Ureter (tissue), 1 donor: Measurements from ENCODE around the gene FAM124A. TPM values are rescaled to one million over a fixed set of nuclear protein-coding genes. Genes with fewer than 3 reads are reported as not detected.

Experiments used
- DNase-seq: peaks from one replicate; pipeline ENCODE4 v3.0.0-alpha.2; 2020; ENCODE audit warnings: low spot score
- total RNA-seq: library from RNA; stranded (reverse); gene quantifications from one replicate; pipeline ENCODE4 v1.2.4, GENCODE V29; 2023
- donor health status: DM: yes; HTN: yes; CAD: no.

The FAM124A gene
- total RNA-seq, 1 donor from 2014 or later: 5.0 TPM

DNA sequence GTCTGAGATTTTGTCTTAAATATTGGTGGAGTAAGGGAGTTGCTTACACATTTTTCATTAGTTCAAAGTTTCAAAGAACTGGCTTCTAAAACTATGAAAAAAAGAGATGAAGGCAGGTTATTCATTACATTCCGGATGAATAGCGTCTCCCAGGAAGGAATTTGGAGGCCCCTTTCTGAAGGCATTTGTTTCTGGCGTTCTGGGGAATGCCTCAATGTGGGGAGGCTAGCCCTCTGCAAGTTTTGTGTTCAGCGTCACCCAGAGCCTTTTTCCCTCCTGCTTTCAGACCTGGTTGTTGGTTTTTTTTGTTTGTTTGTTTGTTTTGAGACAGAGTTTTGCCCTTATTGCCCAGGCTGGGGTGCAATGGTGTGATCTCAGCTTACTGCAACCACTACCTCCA, 21.0 kb downstream of the FAM124A start:
- DNase-seq: no peak

DNA sequence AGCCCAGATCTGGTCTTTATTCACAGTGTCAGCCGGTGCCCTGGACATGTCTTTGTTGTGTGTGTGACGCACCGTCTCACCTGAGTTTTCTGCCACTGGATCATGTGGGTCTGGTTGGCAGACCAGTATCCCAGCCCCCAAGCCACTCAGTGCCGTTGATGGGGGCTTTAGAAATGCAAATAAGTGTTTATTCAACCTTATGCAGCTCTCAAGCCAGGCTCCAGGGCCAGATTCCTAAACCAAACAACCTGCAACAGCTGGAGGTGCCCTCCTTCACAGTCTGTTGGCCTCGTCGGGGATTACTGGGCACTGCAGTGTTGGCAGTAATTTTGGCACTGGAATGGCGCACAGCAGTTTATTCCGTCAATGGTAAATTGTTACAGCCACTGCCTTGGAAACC, 21.6 kb downstream of the FAM124A start:
- no peak for DNase-seq

DNA sequence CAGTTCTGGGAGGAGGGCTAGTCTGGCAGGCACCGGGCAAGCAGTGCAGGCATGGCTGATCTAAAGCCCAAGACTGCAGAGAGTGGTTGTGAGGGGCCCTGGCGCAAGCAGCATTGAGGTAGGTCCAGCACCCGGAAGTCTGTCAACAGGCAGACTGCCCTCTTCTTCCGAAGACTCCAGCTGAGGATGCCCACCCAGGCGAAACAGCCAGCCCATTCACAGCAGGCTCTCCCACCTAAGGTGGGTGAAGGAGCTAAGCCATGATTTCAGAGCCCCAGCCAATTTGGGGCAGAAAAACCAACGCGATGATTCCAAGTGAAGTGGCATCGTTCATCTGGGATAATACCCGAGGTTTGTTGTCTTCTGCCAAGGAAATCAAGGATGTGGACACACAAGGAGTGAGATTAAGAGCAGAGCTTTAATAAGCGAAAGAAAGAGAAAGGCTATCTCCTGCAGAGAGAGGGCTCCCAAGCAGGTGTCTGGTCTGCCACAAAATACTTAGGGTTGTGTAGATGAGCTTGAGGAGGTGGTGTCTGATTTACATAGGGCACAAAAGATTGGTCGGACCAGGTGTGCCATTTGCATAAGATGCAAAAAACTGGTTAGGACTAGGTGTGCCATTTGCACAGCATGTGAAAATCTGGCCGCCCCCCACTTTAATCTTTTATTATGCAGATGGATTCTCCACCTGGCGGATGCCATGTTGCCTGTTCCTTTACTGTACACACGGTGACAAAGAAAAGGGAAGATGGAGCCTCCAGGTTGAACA, 22.6 kb downstream of the FAM124A start:
- no peak for DNase-seq

DNA sequence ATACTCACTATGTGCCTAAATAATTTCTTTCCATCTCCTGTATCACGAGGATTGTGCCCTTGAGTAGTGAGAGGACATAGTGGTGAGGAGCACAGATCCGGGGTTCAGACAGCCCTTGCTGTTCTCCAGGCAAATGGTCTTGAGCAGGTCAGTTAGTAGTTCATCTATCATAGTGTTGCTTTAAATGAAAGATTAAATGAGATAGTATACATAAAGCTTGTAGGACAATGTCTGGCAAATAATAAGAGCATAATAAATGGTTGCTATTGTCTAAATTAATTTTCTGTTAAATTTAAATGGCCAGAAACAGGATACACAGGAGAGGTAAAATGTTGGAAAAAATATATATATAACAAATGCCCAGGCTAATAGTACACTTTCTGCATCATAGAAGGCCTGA, 23.4 kb downstream of the FAM124A start:
- no peak for DNase-seq

DNA sequence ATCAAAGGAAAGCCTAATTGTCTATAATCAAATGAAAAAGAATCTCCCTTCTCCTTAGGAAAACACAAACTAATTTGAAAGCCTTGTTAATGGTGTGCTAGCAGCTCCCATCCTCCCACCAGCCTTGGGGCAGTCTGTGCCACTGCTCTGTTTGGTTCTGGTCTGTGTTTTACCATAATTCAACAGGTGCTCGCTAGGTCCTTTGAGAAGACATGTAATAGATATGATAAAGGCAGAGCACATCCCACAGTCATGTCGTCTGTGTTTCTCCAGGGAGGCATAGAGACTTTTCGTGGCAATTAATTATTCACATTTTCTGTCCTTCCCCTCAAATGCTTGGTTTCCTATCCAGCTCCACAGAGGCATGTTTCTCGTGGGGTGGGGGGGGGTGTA, 23.8 kb downstream of the FAM124A start:
- DNase-seq: no peak

DNA sequence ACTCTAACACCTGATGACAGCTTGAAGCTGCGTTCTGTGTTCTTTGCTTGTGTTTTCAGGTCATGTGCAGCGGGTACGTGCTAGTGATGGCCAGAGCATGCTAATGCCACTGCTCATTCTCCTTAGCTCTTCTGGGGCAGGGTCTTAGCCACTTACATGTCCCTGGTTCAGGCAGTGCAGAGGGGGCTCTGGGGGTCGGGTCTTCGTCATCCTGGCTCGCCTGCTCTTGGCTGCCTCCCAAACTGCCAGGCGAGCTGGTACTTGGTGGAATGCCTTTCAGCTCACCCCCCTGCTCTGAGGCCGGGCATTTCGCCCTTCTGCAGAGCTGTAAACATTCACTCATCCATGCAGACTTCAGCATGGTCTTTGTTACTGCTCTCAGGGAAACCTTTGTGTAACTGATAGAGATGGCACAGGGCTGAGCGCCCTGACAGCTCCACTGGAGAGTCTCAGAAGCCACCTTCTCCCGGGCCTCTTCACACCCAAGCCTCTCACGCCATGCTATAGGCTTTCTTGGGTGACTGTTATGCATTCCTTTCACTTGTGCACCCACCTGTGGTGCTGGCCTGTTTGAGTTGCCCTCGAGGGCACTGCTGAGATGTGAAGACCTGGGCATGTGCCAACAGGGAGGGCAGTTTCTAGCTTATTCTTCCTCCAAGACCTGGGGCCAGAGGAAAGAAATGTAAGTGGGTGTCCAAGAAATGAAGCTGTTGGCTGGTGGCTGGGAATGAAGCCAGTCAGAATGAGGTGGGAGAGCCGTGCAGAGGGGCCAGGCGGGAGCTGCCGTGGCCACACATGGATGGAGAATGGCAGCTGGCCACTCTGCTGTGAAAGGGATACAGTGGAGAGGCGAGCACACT, 24.4 kb downstream of the FAM124A start:
- DNase-seq: no peak

DNA sequence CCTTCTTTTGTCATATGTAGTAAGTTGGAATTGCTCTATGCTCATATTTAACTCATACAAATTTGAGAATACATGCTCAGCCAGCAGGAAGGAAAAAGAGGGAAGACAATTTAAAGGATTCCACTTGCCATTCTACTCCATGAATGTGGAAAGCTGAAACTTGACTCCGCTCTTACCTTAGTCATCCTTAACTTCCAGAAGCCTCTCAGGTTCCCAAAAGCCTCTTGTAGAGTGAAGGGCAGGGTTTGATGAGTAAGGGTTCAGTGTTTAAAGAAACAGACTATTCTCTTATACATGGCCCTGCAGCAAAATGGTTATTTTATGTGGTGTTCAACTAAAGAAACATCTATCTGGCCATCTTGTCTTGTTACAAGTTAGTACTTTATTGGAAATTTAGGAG, 27.1 kb downstream of the FAM124A start:
- DNase-seq: no peak

DNA sequence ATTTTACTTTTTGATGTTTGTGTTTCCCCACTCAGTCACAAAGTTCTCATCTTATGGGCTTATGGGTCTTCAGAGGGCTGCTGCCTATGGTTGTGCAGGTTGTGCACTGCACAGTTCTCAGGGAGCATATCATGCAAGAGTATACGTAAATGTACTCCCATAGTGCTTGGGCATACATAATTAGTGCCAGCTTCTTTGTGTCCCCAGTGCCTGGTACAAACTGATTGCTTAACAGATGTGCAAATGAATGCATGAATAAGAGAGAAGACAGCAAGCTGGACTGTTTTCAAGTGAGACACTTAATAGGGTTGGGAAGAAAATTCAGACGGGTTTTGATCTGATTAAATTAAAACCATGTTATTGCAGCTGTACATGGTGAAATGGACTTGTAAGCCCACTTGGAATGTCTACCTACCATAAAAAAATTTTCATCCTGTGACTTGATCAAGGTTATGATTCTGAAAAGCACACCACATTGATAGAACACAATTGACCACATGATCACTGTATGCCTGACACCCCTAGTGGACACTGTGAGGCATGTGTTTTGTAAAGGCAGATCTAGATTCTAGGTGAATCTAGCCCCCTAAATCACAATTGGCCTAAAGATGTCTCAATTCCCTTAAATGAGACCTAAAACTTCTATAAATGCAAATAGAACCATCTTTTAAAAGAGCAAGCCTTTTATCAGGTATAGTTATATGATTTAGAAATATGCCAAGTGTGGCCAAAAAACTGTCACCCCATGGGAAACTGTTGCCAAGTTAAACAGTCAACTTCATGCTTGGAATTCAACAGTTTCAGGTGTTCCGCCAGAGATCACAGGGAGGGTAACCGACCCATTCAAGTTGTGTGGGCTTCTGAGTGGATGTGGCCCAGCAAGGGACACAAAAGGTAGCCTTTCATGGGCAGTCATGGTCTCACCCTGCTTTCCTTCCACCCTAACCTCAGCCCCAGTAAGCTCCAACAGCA, 27.9 kb downstream of the FAM124A start:
- DNase-seq: no peak

DNA sequence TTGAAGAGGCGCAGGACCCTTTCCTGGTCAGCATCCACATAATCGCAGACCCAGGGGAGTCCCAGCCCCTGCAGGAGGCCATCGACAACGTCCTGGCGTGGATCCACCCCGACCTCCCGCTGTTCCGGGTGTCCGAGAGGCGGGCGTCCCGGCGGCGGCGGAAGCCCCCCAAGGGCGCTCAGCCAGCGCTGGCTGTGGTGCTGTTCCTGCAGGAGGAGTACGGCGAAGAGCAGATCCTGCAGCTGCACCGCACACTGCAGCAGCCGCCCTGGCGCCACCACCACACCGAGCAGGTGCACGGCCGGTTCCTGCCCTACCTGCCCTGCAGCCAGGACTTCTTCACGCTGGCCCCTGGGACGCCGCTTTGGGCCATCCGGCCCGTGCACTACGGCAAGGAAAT, 29.3 kb downstream of the FAM124A start:
- no peak for DNase-seq

DNA sequence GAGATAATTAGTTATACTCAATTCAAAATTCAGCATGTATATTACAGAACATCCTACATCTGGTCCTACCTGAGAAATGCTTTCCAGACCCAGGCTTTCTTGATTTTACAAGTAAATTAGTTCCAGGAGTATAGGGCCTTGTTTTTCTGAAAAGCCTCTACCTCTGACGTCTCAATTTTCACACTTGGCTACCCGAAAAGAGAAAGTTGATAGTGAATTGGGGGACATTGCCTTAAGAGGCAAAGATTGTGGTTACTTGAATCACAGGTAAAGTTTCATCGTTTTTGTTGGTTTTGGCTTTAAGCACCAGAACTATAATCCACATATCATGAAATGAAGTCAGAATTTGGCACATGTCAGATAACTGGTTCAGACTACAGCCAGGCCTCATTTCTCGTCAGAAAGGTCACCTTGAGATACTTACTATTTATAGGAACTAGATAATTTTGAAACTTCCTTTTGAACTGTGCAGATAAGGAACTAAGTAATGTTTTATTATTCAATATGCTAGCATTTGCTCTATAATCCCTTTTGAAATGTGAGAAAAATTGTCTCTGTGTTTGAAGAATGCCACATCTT, 30.8 kb downstream of the FAM124A start:
- DNase-seq: no peak

DNA sequence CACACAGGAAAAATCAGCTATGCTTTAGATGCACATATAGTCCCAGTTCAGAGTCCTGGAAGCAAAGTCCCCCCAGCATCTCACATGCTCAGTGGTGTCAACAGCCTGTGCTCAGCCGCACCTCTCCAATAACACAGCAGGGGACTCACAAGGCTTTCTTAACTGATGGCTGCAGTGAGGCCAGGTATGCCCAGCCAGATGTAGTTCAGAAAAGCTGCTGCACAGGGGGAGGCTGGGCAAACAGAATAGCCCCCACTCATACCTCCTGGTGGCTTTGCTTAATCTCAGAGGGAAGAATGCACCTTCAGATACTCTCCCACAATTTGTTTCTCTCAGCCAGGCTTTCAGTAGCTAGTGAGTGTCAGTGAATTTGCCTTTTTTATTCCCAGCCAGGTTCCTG, 33.4 kb downstream of the FAM124A start:
- DNase-seq: no peak

DNA sequence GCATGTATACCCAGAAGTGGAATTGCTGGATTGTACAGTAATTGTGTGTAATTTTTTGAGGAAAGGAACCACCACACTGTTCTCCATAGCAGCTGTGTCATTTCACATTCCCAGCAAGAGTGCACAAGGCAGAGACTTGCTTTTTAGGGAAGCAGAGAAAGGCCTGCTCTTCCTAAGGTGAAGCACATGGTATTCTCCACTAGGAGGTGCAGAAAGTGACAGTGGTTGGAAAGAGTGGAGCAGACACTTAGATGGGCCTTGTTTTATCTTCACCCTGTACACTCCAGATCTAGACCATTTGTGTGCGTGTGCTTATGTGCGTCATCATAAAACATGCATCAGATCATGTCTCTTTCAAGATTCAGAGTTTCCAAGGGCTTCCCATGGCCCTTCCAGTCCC, 35.0 kb downstream of the FAM124A start:
- DNase-seq: no peak

DNA sequence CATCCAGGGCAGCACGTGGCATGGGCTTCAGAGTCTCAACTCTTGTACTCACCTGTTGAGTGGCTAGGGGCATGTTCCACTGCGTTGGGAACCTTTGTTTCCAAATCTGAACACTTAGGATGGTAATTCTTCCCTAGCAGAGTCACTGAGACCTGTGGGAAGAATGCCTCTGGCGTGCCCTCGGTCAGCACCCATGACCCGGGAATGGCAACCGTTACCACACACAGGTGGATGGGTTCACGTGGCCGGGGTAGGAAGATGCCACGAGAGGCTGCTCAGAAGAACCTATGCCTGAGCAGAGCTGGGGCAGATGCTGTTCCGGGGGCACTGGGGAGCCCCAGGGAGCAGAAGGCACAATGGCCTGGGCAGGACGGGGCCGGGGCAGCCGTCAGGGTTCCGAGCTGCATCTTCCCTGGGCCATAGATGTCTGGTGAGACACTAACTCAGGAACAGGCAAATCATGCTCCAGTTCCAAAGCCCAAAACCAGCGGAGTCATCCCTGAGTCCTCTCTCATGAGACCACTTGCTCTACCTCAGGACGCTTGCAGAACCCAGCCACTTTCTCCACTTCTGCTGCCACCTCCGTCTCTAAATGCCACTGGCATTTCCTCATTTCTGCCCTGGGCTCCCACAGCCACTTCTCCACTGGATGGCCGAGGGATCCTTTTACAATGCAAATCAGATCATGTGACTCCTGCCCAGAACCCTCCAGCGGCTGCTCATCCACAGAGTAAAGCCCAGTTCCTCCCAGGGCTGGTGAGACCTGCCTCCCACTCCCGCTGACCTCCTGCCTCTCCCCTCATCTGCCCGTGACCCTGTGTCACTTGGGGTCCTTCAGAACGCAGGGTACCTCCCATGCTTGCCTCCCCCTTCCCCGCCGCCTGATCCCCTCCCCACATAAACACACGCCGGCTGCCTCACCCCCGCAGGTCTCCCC, 36.7 kb downstream of the FAM124A start:
- no peak for DNase-seq

DNA sequence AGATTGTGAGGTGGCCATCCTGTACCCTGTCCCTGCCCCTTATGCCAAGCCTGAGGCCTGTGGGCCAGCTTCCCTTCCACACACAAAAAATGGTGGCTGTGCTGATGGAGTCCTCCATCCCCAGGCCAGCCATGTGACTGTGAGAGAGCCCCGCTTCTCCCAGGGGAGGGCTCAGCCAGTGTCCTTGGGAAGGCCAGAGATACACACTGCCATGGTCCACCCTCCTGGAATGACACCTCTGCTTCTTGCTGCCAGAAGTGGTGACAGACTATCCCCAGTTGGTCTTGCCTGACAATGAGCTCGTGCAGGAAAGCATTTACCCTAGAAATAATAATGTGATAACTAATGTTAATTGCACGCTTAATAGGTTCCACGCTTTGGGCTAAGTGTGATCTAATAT, 38.0 kb downstream of the FAM124A start:
- no peak for DNase-seq

DNA sequence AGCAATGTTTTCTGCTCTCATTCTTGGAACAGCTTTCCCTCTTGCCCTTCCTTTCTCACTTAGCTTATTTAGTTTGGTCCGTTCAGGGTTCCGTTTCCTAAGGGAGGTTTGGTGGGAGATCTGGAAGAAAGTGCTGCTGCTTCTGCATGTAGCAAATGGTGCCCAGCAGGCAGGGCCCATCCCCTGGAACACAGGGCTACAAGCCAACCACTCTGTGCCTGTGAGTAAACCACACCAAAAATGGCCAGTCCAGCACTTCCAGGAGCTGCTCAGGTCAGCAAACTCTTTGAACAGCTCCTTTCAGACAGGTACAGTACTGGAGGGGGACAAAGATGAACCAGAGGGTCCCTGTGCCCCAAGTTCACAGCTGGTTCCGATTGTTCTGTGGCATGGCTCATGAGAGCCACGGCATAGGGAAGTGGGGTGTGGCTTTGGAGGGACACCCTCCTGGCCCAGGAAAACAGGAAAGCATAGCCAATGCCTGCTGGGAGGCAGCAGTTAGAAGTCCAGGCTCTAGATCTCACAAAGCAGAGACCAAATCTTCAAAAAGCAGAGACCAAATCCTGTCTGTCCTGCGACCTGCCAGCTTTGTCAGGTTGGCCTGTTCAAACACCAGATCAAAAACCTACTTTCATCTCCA, 39.5 kb downstream of the FAM124A start:
- DNase-seq: no peak

DNA sequence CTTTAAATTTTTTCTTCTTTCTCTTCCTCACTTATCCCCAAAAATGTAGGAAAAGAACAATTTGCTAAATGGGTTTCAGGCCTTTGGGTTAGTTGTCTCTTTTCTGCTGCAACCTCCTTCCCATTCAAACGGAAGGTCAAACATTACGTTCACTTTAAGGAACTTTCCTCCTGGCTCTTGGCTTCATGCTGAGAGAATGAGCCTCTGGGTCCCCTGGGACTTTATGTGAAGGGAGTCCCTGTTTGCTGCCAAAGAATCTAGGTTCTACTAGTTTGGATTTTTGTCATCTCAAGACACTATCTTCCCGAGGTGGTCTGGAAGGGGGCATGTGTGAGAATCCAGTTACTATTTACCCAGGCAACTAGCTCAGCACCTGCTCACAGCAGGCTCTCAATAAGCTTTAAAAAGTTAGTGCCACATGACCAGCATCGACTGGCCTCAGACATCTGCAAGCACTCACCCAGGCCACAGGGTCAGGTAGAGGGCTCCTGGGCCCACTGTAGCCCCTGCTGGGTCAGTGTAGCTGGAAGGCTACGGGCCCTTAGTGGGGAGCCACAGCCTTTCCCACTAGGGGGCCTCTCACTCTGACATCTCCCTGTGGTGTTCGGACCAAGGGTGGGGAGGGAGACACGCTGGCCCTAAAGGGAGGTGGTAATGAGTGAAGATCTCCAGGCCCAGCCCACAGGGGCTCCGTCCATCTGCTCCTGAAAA, 40.5 kb downstream of the FAM124A start:
- no peak for DNase-seq

DNA sequence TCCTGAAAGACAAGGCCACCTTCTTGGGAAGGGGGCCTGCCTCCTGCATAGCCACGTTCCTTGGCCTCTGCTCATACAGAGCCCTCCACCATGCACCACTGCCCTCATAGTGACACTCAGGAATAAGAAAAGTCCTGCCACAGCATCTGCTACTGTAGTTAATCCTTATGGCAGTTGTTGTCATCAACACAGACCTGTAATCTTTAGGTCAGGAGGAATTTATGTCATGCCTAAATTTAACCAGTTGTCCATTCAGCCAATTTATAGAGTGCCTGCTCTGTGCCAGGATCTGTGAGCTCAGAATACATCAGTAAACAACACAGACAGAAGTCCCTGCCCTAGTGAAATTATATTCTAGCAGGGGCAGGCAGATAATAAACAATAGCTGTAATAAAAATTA, 44.4 kb downstream of the FAM124A start:
- DNase-seq: no peak

DNA sequence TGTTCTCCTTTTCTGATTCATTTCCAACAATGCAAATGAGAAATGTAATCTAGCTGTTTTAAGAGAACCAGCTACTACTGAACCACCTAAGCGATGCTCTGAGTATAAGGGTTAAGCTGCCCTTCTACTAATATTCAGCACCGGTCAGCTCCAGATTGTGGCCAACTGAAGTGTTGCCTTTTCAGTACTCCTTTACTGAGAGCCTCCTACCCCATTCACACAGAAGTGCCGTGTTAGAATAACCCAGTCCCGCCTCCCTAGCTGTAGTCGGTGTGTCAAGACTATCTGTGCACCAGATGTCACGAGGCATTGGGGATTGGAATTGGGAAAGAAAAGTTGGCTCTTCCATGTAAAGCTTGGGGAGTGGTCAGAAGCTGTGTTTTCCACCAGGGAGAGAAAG, 45.4 kb downstream of the FAM124A start:
- DNase-seq: no peak

DNA sequence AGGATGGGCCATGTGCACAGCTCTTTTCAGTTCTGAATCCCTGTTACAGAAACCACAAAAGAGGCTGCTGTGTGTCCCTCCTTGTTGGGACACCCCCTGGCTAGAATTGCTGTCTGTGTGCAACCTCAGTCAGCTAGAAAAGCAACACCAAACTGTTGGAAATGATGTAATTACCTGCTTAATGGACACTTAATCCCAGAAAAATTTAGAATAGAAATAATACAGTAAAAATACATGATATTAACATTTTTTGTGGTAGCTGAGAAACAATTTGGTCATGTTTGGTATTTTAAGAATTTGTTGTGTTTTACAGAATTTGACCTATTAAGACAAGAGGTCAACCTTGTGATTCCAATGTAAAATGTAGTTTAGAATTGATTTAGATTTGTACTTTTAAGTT, 46.8 kb downstream of the FAM124A start:
- no peak for DNase-seq
